ENCODE data around the gene TRIM29. TPM values are rescaled to one million over a fixed set of nuclear protein-coding genes. Genes with fewer than 3 reads are reported as not detected.
A peak's percentile ranks its signal among the peaks of the same experiment; 100 is the strongest.
"Not testable (repeated sequence)": the region's sequence is repeated elsewhere in the genome, so short reads cannot be mapped to it uniquely, and the experiment has no call there.

The TRIM29 gene
- polyA plus RNA-seq, 4 donors = 1.2 to 2.2 (median 1.5) TPM

GRCh38 chr11:120173019-120173705 is 35.2 kb upstream of the TRIM29 start:
- no peak for DNase-seq (ENCODE audit: low read depth in 4 of 4, low spot score in 2 of 4)

GRCh38 chr11:120172054-120172911 is 34.4 kb upstream of the TRIM29 start:
- DNase-seq (ENCODE audit: low read depth in 4 of 4, low spot score in 2 of 4) = no peak

GRCh38 chr11:120170741-120171261 is 32.9 kb upstream of the TRIM29 start:
- no peak for DNase-seq (ENCODE audit: low read depth in 4 of 4, low spot score in 2 of 4)

GRCh38 chr11:120169981-120170698 is 32.2 kb upstream of the TRIM29 start:
- no peak for DNase-seq (ENCODE audit: low read depth in 4 of 4, low spot score in 2 of 4)

- DNase-seq (ENCODE audit: low read depth in 4 of 4, low spot score in 2 of 4) = peak in 1 of 4 donors; percentile 66
Observed at GRCh38 chr11:120168960-120169681, 31.2 kb upstream of the TRIM29 start.

GRCh38 chr11:120168108-120168959 is 30.4 kb upstream of the TRIM29 start:
- DNase-seq (ENCODE audit: low read depth in 4 of 4, low spot score in 2 of 4) = no peak

GRCh38 chr11:120167659-120168058 is 29.7 kb upstream of the TRIM29 start:
- no peak for DNase-seq (ENCODE audit: low read depth in 4 of 4, low spot score in 2 of 4)

GRCh38 chr11:120160436-120160835 is 22.5 kb upstream of the TRIM29 start:
- DNase-seq (ENCODE audit: low read depth in 4 of 4, low spot score in 2 of 4) = no peak

GRCh38 chr11:120153221-120153620 is 15.3 kb upstream of the TRIM29 start:
- no peak for DNase-seq (ENCODE audit: low read depth in 4 of 4, low spot score in 2 of 4)

GRCh38 chr11:120151536-120151935 is 13.6 kb upstream of the TRIM29 start:
- no peak for DNase-seq (ENCODE audit: low read depth in 4 of 4, low spot score in 2 of 4)

GRCh38 chr11:120149246-120149645 is 11.3 kb upstream of the TRIM29 start:
- no peak for DNase-seq (ENCODE audit: low read depth in 4 of 4, low spot score in 2 of 4)

GRCh38 chr11:120147950-120148270 is 10.0 kb upstream of the TRIM29 start:
- DNase-seq (ENCODE audit: low read depth in 4 of 4, low spot score in 2 of 4) = no peak

- DNase-seq (ENCODE audit: low read depth in 4 of 4, low spot score in 2 of 4) = no peak
Observed at GRCh38 chr11:120147094-120147949, 9.4 kb upstream of the TRIM29 start.

GRCh38 chr11:120146413-120147093 is 8.6 kb upstream of the TRIM29 start:
- DNase-seq (ENCODE audit: low read depth in 4 of 4, low spot score in 2 of 4) = no peak

- no peak for DNase-seq (ENCODE audit: low read depth in 4 of 4, low spot score in 2 of 4)
Observed at GRCh38 chr11:120144501-120144900, 6.6 kb upstream of the TRIM29 start.

GRCh38 chr11:120143472-120143871 is 5.6 kb upstream of the TRIM29 start:
- DNase-seq (ENCODE audit: low read depth in 4 of 4, low spot score in 2 of 4) = not testable (repeated sequence)

- DNase-seq (ENCODE audit: low read depth in 4 of 4, low spot score in 2 of 4) = no peak
Observed at GRCh38 chr11:120142441-120143100, 4.7 kb upstream of the TRIM29 start.

Measured in left renal cortex interstitium (tissue), 4 donors.